ENCODE results near the gene RAB3GAP1.
"Not testable (repeated sequence)": the region's sequence is repeated elsewhere in the genome, so short reads cannot be mapped to it uniquely, and the experiment has no call there.

RAB3GAP1 gene

GRCh38 chr2:135099802-135100483 is 47.9 kb downstream of the RAB3GAP1 start:
- in situ Hi-C loops (cut with HindIII; ENCODE audit: low sequenced_read_pairs) = no loop called here

GRCh38 chr2:135103843-135104242 is 51.8 kb downstream of the RAB3GAP1 start:
- in situ Hi-C loops (cut with HindIII; ENCODE audit: low sequenced_read_pairs) = no loop called here

- in situ Hi-C loops (cut with HindIII; ENCODE audit: low sequenced_read_pairs) = not testable (repeated sequence)
Observed at GRCh38 chr2:135105513-135106316, 53.6 kb downstream of the RAB3GAP1 start.

- in situ Hi-C loops (cut with HindIII; ENCODE audit: low sequenced_read_pairs) = no loop called here
Observed at GRCh38 chr2:135113322-135113721, 61.2 kb downstream of the RAB3GAP1 start.

GRCh38 chr2:135119582-135119981 is 67.5 kb downstream of the RAB3GAP1 start:
- in situ Hi-C loops (cut with HindIII; ENCODE audit: low sequenced_read_pairs) = loop anchor here (5.0 kb wide), 1 partner anchor 77 kb away; no protein-coding TSS in a partner anchor

- in situ Hi-C loops (cut with HindIII; ENCODE audit: low sequenced_read_pairs) = loop anchor here (10.0 kb wide), 1 partner anchor 104 kb away; no protein-coding TSS in a partner anchor
Observed at GRCh38 chr2:135121016-135121657, 69.0 kb downstream of the RAB3GAP1 start.

- in situ Hi-C loops (cut with HindIII; ENCODE audit: low sequenced_read_pairs) = loop anchor here (10.0 kb wide), 1 partner anchor 103 kb away; no protein-coding TSS in a partner anchor
Observed at GRCh38 chr2:135121658-135122039, 69.6 kb downstream of the RAB3GAP1 start.

GRCh38 chr2:135124924-135125886 is 73.1 kb downstream of the RAB3GAP1 start:
- in situ Hi-C loops (cut with HindIII; ENCODE audit: low sequenced_read_pairs) = loop anchor here (10.0 kb wide), 1 partner anchor 100 kb away; no protein-coding TSS in a partner anchor

- in situ Hi-C loops (cut with HindIII; ENCODE audit: low sequenced_read_pairs) = loop anchor here (10.0 kb wide), 1 partner anchor 99 kb away; no protein-coding TSS in a partner anchor
Observed at GRCh38 chr2:135125940-135126339, 73.8 kb downstream of the RAB3GAP1 start.

- in situ Hi-C loops (cut with HindIII; ENCODE audit: low sequenced_read_pairs) = no loop called here
Observed at GRCh38 chr2:135130751-135131150, 78.7 kb downstream of the RAB3GAP1 start.

- in situ Hi-C loops (cut with HindIII; ENCODE audit: low sequenced_read_pairs) = no loop called here
Observed at GRCh38 chr2:135132314-135132713, 80.2 kb downstream of the RAB3GAP1 start.

- in situ Hi-C loops (cut with HindIII; ENCODE audit: low sequenced_read_pairs) = no loop called here
Observed at GRCh38 chr2:135140606-135141005, 88.5 kb downstream of the RAB3GAP1 start.

- in situ Hi-C loops (cut with HindIII; ENCODE audit: low sequenced_read_pairs) = no loop called here
Observed at GRCh38 chr2:135142323-135142722, 90.2 kb downstream of the RAB3GAP1 start.

GRCh38 chr2:135144343-135144742 is 92.3 kb downstream of the RAB3GAP1 start:
- in situ Hi-C loops (cut with HindIII; ENCODE audit: low sequenced_read_pairs) = no loop called here

- in situ Hi-C loops (cut with HindIII; ENCODE audit: low sequenced_read_pairs) = no loop called here
Observed at GRCh38 chr2:135149251-135149650, 97.2 kb downstream of the RAB3GAP1 start.

GRCh38 chr2:135150725-135151124 is 98.6 kb downstream of the RAB3GAP1 start:
- in situ Hi-C loops (cut with HindIII; ENCODE audit: low sequenced_read_pairs) = no loop called here

GRCh38 chr2:135151615-135152014 is 99.5 kb downstream of the RAB3GAP1 start:
- in situ Hi-C loops (cut with HindIII; ENCODE audit: low sequenced_read_pairs) = no loop called here

- in situ Hi-C loops (cut with HindIII; ENCODE audit: low sequenced_read_pairs) = no loop called here
Observed at GRCh38 chr2:135152361-135152760, 100.3 kb downstream of the RAB3GAP1 start.

GRCh38 chr2:135154962-135155361 is 102.9 kb downstream of the RAB3GAP1 start:
- in situ Hi-C loops (cut with HindIII; ENCODE audit: low sequenced_read_pairs) = no loop called here

GRCh38 chr2:135157856-135158255 is 105.8 kb downstream of the RAB3GAP1 start:
- in situ Hi-C loops (cut with HindIII; ENCODE audit: low sequenced_read_pairs) = no loop called here

All from endothelial cell of hepatic sinusoid (primary cell).